WERI-Rb-1 (cell line): ENCODE data around the gene TACR1.

Experiments
- DNase-seq: peaks from one replicate; pipeline ENCODE4 v3.0.0-alpha.2; 2020
- H3K27ac ChIP-seq: fragments of 250-450 bp; sonication (Bioruptor Pico); 2 replicates; pipeline ENCODE4 v1.5.1; 2020; ENCODE audit warnings: mild to moderate bottlenecking, moderate library complexity
- H3K27me3 ChIP-seq: fragments of 250-450 bp; sonication (Bioruptor Pico); 2 replicates; pipeline ENCODE4 v1.5.1; 2021; ENCODE audit warnings: mild to moderate bottlenecking, low read depth, moderate library complexity; ENCODE audit not compliant: insufficient read depth, severe bottlenecking
- H3K36me3 ChIP-seq: fragments of 250-450 bp; sonication (Bioruptor Pico); 2 replicates; pipeline ENCODE4 v1.5.1; 2020; ENCODE audit warnings: mild to moderate bottlenecking, moderate library complexity
- H3K4me3 ChIP-seq: 2 replicates; pipeline ENCODE4 v1.5.1; 2011; ENCODE audit warnings: low read depth, mild to moderate bottlenecking, control low read depth, low read length
- H3K9me3 ChIP-seq: fragments of 250-450 bp; sonication (Bioruptor Pico); 2 replicates; pipeline ENCODE4 v1.5.1; 2021; ENCODE audit warnings: mild to moderate bottlenecking, moderate library complexity; ENCODE audit not compliant: severe bottlenecking
- CTCF ChIP-seq: IDR thresholded peaks from 2 replicates; pipeline ENCODE4 v1.5.1; 2011; ENCODE audit warnings: low read depth, mild to moderate bottlenecking, control low read depth, inconsistent platforms, low read length

TACR1 gene

GRCh38 chr2:75007819-75008218 is 191.5 kb downstream of the TACR1 start:
- DNase-seq = peak; percentile 81
- no peak overlapping the region for H3K27ac ChIP-seq
- H3K36me3 ChIP-seq = no peaks in the 10 kb centered on the region
- no peak overlapping the region for H3K4me3 ChIP-seq
- TF ChIP-seq CTCF = peak; percentile 65
- H3K9me3 ChIP-seq = peaks cover 2% of the 10 kb centered on the region
- peaks cover 5% of the 10 kb centered on the region for H3K27me3 ChIP-seq

GRCh38 chr2:75007061-75007460 is 192.3 kb downstream of the TACR1 start:
- Histone ChIP-seq H3K4me3 (no peak overlapping the region), H3K9me3 (peaks cover 2% of the 10 kb centered on the region), H3K36me3 (no peaks in the 10 kb centered on the region), H3K27ac (no peak overlapping the region), H3K27me3 (peaks cover 2% of the 10 kb centered on the region)
- TF ChIP-seq CTCF = no peak
- no peak for DNase-seq

- Histone ChIP-seq H3K36me3 (no peaks in the 10 kb centered on the region), H3K27ac (no peak overlapping the region), H3K4me3 (no peak overlapping the region), H3K27me3 (peaks cover 2% of the 10 kb centered on the region), H3K9me3 (peaks cover 2% of the 10 kb centered on the region)
- TF ChIP-seq CTCF = no peak
- DNase-seq = no peak
Observed at GRCh38 chr2:75006041-75006440, 193.3 kb downstream of the TACR1 start.

- DNase-seq = no peak
- Histone ChIP-seq H3K4me3 (no peak overlapping the region), H3K27me3 (no peaks in the 10 kb centered on the region), H3K9me3 (peaks cover 2% of the 10 kb centered on the region), H3K36me3 (no peaks in the 10 kb centered on the region), H3K27ac (no peak overlapping the region)
- TF ChIP-seq CTCF = no peak
Observed at GRCh38 chr2:75003773-75004172, 195.5 kb downstream of the TACR1 start.

- no peaks in the 10 kb centered on the region for H3K36me3 ChIP-seq
- no peaks in the 10 kb centered on the region for H3K27me3 ChIP-seq
- DNase-seq = no peak
- H3K9me3 ChIP-seq = peaks cover 2% of the 10 kb centered on the region
- no peak overlapping the region for H3K27ac ChIP-seq
- H3K4me3 ChIP-seq = no peak overlapping the region
- TF ChIP-seq CTCF = no peak
Observed at GRCh38 chr2:75003276-75003675, 196.0 kb downstream of the TACR1 start.

- Histone ChIP-seq H3K36me3 (no peaks in the 10 kb centered on the region), H3K27me3 (no peaks in the 10 kb centered on the region), H3K4me3 (no peak overlapping the region), H3K9me3 (peaks cover 2% of the 10 kb centered on the region), H3K27ac (no peak overlapping the region)
- TF ChIP-seq CTCF = no peak
- DNase-seq = no peak
Observed at GRCh38 chr2:75002007-75002406, 197.3 kb downstream of the TACR1 start.
